GM10847 (cell line): Measurements from ENCODE around the gene GMPPB.

Source experiments
- POLR2A ChIP-seq: IDR thresholded peaks from 2 replicates; pipeline ENCODE4 v1.6.1; 2011; ENCODE audit not compliant: insufficient read length; ENCODE audit errors: extremely low read depth

Gene GMPPB

DNA sequence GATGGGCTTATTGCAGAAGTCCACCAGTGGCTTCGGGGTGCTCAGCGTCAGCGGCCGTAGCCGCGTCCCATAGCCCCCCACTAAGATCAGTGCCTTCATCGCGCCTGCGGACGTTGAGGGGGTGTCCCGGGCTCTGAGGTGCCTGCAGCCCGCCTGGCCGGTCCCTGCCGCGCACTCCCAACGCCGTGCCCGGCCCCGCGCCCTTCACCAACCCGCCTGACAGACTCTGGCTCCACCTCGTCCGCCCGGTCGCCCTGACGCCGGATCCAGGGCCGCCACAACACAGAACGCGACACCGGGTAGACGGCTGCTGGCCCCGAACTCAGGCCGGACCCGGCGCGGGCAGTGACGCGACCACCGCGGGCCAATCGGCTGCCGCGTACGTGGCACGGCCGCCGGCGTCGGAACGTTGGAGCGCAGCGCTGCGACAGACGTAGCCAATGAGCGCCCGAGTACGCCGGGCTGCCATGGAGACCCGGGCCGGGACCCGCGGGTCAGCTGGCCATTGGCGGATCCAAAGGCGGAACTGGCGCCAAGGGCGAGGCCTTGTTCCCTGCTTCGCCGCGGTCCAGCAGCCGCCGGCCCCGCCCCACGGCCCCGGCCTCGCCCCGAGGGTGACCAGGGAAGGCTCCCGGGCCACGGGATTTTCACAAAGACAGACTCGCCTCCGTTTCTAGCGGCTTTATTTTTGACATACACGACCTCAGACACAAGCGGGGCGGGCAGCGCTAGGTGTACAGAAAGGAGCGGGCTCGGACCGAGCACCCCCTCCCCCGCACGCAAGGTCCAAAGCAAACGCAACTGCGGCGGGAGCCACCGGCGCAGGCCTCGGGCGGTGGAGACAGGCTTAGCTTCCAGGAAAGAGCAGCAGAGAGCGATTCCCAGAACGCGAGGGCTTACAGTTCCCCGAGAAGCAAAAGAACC lies at the start of gene GMPPB:
Gene GMPPB, minus strand, starts transcription at position 324 of the 924 bp plus-strand sequence. Its CDS starts 225 bp downstream, at position 99.
- peak; percentile 65 for TF ChIP-seq POLR2A

DNA sequence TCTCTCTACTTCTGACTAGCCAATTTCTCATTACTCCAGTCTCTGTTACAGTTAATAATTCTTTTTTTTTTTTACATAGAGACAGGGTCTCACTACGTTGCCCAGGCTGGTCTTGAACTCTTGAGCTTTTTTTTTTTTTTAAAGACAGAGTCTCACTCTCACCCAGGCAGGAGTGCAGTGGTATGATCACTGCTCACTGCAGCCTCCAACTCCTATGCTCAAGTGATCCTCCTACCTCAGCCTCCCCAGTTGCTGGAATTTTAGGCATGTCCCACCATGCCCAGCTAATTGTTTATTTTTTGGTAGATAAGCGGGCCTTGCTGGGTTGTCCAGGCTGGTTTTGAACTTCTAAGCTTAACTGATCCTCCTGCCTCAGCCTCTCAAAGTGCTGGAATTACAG lies 49.0 kb upstream of the GMPPB start:
- TF ChIP-seq POLR2A = no peak

DNA sequence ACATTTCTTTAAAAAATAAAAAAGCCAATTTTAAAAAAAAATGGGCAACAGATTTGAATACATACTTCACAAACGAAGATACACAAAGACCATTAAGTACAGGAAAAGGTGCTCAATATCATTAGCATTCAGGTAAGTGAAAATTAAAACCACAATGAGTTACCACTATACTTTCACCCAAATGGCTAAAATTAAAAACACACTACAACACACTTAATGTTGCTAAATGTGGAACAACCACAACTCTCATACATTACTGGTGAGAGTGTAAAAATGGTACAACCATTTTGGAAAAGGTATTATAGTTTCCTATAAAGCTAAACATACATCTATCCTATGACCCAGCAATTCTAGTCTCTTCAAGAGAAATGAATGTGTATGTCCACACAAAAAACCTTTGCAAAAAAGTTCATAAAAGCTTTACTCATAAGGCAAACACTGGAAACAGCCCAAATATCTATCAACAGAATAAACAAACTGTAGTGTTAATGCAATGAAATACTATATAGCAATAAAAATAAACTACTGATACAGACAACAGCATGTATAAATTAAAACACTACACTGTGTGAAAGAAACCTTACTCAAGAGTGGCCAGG lies 47.7 kb upstream of the GMPPB start:
- TF ChIP-seq POLR2A = no peak

DNA sequence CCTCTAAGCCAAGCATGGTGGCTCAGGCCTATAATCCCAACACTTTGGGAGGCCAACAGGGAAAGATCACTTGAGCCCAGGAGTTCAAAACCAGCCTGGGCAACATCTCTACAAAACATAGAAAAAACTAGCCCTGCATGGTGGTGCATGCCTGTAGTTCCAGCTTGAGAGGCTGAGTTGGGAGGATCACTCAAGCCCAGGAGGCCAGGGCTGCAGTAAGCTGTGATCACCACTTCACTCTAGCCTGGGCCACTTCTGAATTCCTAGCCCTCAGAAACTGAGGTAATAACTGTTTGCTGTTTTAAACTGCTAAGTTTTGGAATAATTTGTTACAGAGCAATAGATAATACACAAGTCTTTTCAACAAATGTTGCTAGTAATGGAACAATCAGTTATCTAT lies 46.2 kb upstream of the GMPPB start:
- TF ChIP-seq POLR2A = no peak

DNA sequence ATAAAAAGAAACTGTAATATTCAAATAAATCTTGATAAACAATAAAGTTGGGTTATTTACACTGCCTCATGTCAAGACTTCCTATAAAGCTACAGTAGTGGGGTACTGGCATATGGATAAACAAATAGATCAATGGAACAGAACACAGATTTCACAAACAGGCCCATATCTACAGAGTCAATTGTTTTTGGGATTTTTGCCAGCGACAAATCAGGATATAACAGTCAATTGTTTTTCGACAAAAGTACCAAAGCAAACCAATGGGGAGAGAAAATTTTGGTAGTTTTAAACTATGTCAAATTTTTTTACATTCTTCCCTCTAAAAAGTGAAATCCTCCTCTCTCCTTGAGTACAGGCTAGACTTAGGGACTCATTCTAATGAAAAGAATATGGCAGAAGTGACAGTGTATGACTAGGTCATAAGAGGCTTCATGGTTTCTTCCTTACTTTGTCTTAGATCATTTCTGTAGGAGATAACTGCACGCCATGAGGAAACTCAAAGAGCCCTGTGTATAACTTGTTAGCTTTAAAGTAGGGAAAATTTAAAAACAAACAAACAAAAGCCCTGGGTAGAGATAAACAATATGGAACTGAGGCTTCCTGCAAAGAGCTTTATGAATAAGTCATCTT lies 45.6 kb upstream of the GMPPB start:
- TF ChIP-seq POLR2A = no peak

DNA sequence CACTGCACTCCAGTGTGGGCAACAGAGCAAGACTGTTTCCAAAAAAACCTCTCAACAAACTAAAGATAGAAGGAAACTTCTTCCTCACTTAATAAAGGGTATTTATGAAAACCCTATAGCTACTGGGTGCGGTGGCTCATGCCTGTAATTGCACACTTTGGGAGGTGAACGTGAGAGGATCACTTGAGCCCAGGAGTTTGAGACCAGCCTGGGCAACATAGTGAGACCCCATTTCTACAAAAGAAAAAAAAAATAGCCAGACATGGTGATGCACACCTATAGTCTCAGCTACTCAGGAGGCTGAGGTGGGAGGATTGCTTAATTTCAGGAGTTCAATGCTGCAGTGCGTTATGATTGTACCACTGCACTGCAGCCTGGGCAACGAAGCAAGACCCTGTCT lies 40.2 kb upstream of the GMPPB start:
- TF ChIP-seq POLR2A = no peak

DNA sequence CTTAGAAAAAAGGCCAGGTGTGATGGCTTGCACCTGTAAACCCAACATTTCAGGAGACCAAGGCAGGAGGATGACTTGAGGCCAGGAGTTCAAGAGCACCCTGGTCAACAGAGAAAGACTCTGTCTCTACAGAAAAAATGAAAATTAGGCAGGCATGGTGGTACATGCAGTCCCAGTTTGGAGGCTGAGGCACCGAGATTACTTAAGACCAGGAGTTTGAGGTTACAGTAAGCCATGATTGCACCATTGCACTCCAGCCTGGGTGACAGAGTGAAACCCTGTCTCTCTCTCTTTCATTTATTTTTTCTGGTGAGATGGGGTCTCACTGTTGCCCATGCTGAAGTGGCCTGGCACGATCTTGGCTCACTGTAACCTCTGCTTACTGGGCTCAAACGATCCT lies 37.9 kb upstream of the GMPPB start:
- no peak for TF ChIP-seq POLR2A

DNA sequence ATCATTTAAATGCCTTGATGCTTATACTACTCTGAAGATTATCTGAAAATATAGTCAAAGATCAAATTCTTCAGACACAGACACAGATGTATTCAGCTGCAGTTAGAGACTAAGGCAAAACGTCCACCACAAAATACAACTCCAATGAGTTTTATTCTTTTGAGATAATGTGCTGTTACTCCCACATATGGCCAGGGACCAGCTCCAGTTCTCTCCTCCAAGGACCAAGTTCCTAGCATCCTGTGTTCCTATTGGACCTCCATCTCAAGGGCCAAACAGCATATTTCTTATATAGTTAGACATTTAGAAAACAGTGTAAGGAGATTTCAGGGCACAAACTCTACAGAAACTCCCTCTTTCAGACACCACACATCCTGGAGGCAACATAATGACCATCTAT lies 35.5 kb upstream of the GMPPB start:
- TF ChIP-seq POLR2A = no peak

DNA sequence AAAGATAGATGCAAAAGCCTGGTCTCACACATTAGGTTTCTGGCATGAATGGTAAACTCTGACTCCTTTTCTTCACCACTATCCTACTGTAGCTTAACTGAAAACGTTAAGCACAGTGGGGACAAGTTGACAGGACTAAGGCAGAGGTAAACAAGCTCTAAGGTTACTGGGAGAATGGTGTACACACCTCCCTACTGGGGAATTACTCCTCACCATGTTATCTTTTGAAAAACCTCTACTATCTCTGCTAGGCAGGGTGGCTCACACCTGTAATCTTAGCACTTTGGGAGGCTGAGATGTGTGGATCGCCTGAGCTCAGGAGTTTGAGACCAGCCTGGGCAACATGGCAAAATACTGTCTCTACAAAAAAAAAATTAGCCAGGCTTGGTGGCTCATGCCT lies 33.4 kb upstream of the GMPPB start:
- TF ChIP-seq POLR2A = no peak

DNA sequence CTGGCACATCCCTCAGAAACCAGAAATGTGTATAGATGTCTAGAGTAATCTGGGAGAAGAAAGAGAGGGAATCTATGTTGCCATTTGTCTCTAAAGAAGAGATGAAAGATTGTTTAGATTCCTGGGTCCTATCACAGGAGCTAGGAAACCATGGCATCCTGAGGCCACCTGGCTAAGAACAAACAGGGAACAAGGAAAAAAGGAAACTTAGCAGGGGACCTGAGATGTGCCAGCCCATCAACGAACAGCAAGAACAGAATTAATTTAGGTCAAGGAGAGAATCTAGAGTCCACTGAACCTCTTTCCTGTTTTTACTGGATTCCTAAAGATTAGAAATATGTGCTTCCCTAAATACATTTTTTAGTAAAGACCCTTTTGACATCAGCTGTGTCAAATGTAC lies 32.3 kb upstream of the GMPPB start:
- no peak for TF ChIP-seq POLR2A

DNA sequence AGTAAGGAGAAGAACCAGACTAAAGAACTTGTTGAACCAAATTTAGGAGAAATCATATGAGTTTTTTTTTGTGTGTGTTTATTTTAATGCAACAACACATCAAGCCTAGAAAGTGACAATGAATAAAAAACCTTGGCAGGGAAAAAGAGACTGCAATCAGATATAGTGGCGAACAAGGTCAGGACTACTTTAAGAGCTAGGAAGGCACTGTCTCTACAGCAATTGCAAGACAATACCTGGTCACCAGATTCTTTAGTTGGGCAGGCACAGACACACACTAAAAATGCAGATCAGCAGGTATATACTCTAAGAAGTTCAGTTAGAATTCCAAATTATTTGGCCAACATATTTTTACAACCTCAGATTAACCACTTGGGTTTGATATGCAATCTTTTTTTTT lies 30.8 kb upstream of the GMPPB start:
- no peak for TF ChIP-seq POLR2A

DNA sequence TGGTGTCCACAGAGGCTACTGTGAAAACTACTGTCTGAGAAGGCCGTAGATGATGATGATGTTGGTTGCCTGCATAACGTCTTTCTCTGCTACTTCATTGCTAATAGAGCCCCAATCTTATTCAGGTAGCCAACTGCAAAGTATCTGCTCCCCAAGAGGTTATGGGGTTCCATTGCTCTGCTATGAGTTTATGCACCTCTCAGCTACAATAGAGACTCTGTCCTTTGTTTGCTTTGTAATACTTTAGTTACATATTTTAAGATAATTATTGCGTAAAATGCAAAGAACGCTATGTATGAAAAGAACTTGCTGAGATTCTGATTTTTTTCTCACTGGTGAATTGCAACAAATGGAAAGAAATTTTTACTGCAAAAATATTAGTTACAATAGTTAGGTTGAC lies 27.8 kb upstream of the GMPPB start:
- no peak for TF ChIP-seq POLR2A

DNA sequence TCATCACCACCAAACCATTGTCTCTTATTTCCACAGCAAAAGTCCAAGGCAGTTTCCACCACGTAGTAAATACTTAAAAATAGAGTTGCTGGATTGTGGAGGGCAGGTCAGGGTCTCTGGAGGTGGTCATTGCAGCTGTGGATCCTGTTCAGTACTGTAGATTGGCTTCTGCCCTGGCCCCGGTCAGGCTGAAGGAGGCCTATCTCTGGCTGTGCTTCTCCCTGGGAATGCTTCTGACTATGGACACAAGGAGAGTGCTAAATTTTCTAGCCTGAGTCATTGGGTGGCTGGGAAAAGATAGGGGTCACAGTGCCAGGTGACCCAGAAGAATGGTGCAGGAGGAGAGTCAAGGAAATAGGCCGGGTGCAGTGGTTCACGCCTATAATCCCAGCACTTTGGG lies 26.3 kb upstream of the GMPPB start:
- TF ChIP-seq POLR2A = no peak

DNA sequence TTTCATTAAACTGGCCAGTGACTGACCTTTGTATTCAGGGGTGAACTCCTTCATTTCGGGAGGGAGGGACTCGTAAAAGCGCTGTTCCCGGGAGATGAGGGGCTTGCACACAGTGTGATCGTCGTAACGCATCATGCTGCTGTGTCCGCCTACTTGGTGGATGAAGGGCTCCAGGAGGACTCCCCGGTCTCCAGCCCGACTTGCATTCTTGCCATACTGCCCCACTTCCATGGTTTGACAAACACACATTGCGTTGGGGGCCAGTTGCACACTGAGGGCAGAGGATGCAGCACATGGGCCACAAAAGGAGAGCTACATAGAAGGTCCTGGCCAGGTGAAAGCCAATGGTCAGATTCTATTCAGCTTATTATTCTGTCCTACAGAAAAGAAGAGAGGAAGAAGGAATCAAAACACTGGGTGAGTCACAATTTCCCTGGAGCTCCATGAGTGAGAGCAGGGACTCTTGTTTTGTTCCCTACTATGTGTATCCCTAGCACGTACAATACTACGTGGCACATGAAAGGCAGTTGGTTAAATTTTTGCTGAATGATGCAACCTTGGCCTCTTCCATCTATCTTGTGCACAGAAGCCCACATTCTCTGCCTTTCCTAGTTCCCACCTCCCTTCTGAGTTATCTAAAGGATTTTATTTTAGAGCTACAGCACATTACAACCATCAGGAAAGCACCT lies 24.2 kb upstream of the GMPPB start:
- TF ChIP-seq POLR2A = no peak

DNA sequence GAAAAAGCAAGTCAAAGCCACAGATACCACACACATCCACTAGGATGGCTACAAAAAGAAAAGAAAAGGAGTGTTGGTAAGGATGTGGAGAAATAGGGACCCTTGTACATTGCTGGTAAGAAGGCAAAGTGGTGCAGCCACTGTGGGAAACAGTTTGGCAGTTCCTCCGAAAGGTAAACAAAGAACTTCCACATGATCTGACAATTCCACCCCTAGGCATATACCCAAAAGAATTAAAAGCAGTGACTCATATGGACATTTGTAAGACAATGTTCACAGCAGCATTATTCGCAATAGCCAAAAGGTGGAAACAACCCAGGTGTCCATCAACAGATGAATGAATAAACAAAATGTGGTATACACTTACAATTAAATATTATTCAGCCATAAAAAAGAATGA lies 22.2 kb upstream of the GMPPB start:
- no peak for TF ChIP-seq POLR2A

DNA sequence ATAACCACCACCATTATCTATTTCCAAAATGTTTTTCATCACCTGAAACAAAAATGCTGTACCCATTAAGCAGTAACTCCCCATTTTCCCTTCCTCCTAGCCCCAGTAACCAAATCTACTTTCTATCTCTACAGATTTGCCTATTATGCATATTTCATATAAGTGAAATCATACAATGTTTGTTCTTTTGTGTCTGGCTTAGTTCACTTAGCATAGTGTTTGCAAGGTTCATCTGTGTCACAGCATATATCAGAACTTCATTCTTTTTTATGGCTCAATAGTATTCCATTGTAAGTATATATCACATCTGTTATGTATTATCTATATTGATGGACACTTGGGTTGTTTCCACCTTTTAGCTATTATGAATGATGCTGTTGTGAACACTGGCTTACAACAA lies 16.7 kb upstream of the GMPPB start:
- TF ChIP-seq POLR2A = no peak
